ENCODE results near the gene TMED8.
"Not testable (repeated sequence)": the region's sequence is repeated elsewhere in the genome, so short reads cannot be mapped to it uniquely, and the experiment has no call there.

The TMED8 gene, protein sequence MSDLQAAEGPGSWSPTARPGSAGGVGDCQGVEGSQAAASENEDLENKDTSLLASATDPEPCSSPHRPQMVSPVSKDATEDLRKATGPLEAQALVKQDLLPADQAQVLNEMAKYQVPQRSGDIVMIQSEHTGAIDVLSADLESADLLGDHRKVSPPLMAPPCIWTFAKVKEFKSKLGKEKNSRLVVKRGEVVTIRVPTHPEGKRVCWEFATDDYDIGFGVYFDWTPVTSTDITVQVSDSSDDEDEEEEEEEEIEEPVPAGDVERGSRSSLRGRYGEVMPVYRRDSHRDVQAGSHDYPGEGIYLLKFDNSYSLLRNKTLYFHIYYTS

DNA sequence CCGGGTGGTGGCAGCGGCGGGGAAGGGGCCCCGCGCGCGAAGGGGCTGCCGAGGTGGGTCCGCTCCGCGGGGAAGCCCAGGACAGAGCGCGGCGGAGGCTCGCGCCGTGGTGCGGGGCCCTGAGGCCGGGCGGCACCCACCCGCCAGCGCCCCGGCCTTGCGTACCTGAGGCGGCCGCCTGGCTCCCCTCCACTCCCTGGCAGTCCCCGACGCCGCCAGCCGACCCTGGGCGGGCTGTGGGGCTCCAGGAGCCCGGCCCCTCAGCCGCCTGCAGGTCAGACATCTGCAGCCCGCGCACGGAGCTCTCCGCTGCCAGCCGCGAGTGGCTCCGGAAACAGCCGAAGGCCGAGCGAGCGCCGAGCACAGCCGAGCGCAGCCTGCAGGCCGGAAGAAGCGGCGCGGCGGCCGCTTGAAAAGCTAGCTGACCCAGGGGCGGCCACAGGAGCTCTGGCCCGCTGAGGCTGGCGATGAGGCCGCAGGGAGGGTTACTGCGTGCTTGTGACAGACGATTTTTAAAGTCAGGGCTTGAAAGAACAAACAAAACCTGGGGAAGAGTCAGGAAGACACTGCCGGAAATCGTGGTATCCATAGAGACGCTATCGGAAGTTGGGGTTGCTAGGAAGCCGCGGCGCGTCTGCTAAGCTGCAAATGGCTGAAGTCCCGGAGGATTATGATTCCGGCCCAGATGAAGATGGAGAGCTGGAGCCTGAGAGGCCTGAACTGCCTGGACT, at the start of gene TMED8, which contains the start of gene SAMD15:
Gene TMED8, minus strand, starts transcription at position 324 of the 731 bp plus-strand sequence. Its CDS starts 41 bp downstream, at position 283.
Gene SAMD15, plus strand, starts transcription at position 609 of the 731 bp plus-strand sequence. Its CDS starts 40 bp downstream, at position 649.
- peak; percentile 17 for DNase-seq

DNA sequence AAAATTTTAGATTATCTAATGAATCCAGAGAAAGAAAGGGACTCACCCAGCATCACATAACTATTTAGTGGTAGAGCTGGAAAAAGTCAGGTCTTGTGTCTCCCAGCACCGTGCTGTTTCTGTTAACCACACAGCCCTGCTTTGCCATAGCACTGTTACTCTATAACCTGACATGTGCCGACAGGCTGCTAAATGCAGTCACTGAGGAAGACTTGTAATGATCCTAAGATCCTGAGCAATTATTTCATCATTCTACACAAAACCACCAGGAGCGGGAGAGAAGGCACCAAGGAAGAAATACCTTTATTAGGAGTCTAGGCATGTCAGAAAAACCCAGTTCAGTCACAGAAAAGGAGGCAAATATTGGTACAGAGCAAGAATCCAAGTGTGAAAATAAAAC, 49.5 kb upstream of the TMED8 start:
- no peak for DNase-seq

DNA sequence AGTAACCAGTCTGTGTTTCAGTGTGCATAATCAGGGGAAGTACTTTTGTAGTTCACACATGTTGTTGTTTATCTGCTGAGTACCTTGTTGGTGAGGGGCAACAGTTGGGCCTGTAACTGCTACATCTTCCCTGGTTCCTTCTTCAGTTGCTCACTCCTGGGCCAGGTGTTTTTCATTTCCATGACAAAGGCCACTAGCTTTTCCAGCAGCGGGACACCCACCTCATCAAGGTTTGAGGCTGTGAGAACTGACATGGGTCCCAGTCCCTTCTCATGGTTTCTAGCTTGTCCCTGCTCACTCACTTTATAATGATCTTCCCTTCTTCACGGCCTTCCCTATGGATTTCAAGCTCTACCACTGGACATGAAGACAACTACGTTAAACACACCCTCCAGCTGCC, 48.0 kb upstream of the TMED8 start:
- no peak for DNase-seq

DNA sequence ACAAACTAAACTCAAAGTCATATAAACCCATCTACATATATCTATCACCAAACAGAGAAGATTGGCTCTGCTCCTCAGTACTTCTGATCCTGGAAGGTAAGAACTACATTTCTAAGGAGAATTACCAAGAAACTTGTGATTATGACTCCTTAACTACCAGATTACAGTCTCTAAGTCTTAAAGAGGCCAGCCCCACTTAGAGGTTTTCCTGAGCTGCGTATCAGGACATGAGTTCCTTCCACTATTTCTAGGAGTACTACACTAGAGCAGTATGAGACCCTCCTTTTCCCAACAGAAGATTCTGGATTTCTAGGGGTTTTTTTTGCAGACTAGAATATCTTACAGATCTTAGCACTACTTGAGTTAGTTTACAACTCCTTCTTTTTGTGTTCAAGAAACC, 46.5 kb upstream of the TMED8 start, which contains the start of gene NOXRED1:
Gene NOXRED1, minus strand, starts transcription at position 101 of the 400 bp plus-strand sequence. CDS start 634 bp downstream, outside the sequence.
- DNase-seq = no peak

DNA sequence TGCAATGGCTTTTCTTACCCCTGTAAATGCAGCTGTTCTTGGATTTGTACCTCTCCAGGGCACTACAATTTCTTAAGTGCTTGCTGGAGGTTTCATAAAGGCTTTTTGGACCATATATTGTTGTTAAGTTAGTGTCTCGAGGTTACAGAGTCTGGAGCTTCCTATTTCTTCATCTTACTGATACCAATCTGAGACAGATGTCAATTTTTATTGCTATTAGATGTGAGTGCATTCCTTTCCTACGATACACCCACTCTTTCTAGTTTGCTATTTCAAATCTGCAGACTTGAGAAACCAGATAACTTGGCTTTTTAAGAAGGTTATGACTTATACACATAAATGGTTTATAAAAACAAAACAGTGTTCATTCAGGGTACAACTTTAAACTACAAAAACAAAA, 44.3 kb upstream of the TMED8 start:
- no peak for DNase-seq

DNA sequence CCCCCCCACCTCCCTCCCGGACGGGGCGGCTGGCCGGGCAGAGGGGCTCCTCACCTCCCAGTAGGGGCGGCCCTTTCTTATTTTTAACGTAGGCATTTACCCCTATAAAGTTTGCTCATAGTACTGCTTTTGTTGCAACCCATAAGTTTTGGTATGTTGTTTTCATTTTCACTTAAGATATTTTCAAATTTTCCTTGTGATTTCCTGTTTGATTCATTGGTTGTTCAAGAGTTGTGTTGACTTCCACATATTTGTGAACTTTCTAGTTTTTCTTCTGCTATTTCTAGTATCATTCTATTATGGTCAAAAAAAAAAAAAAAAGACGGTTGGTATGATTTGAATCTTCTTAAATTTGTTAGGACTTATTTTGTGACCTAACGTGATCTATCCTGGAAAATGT, 39.9 kb upstream of the TMED8 start:
- no peak for DNase-seq

DNA sequence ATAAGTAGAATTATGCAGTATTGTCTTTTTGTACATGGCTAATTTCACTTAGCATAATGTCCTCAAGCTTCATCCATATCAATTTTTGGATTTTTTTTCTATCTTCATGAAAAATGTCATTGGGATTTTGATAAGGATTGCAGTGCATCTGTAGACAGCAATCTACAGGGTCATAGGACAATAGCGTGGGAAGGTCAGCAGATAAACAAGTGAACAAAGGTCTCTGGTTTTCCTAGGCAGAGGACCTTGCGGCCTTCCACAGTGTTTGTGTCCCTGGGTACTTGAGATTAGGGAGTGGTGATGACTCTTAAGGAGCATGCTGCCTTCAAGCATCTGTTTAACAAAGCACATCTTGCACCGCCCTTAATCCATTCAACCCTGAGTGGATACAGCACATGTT, 39.2 kb upstream of the TMED8 start:
- DNase-seq = not testable (repeated sequence)

DNA sequence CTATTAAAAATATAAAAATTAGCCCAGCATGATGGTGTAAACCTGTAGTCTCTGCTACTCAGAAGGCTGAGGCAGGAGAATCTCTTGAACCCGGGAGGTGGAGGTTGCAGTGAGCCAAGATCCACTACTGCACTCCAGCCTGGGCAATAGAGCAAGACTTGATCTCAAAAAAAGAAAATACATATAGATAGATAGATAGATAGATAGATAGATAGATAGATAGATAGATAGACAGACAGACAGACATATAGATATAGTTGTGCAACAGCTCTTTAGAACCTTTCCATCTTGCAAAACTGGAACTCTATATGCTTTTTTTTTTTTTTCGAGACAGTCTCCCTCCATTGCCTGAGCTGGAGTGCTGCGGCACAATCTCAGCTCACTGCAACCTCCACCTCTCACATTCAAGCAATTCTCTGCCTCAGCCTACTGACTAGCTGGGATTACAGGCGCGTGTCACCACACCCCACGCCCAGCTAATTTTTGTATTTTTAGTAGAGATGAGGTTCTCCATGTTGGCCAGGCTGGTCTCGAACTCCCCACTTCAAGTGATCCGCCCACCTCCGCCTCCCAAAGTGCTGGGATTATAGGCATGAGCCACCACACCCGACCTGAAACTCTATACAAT, 38.6 kb upstream of the TMED8 start:
- DNase-seq = not testable (repeated sequence)

DNA sequence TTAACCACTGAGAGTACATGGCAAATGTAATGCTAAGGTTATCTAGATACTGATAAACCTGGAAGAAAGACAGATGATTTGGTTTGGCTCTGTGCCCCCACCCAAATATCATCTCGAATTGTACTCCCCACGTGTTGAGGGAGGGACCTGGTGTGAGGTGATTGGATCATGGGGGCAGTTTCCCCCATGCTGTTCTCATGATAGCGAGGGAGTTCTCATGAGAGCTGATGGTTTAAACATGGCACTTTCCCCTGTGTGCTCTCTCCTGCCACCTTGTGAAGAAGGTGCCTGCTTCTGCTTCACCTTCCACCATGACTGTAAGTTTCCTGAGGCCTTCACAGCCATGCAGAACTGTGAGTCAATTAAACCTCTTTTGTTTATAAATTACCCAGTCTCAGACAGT, 32.2 kb upstream of the TMED8 start:
- no peak for DNase-seq

DNA sequence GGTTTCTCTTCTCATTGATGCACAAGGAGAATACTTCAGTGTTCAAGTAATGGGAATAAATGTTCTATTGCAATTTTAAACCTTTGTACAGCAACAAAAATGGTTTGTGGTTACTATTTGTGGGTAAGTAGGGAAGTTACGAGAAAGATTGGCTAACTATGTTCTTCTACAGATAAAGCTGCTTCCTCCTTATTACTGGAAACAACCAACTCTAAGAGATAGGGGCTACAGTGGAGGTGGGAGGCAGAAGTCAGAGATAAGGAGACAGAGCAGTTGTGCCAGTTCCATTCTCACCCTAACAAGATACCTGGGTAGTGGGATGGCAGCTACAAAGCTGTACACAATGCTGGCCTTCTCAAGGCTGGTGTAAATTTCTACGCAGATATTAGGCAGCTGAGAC, 30.3 kb upstream of the TMED8 start:
- DNase-seq = no peak

DNA sequence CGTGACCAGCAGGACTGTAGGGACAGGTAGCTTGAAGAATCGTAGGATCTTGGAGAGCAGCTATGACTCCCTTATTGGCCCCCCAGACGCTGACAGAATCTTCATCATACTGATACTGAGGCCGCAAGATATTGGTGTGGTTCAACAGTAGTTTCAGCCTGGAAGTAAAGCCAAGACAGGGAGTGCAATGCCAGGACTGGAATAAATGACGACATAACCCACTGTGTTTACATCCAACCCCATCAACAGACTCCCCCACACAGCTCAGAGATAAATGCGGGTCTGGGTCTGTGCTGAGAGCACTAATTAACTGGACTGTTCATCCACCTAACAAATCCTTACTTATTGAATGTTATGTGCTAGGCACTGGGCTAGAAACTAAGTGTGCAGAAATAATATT, 29.8 kb upstream of the TMED8 start:
- DNase-seq = no peak

DNA sequence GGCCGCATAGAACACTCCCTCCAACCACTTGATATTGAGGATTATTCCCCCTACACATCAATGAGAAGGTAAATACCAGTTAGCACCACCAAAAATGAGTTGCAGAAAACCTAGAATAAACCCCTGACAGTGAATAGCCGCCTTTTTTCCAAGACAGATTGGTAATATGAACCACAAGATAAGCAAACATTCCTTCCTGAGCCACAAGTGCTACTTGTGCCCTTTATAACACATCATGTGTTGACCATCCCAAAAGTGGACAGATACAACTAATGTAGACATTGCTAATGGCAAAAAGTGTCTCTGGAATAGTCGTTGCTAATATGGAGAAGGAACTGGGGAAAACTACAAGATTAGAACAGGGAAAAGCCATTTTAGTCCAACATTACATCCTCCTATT, 29.2 kb upstream of the TMED8 start:
- no peak for DNase-seq

DNA sequence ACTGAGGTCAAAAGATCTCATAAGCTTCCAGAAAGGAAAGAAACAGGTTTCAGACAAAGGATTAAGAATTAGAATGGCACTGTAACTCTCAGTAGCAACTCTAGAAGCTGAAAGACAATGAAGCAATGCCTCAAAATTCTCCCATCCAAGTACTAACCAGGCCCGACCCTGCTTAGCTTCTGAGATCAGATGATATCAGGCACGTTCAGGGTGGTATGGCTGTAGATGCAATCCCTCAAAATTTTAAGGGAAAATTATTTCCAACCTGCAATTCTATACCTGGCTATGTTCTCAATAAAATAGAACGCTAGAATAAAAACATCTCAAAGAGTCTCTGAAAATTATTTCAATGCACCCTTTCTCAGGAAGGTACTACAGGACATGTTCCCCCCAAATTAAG, 26.9 kb upstream of the TMED8 start:
- DNase-seq = no peak

DNA sequence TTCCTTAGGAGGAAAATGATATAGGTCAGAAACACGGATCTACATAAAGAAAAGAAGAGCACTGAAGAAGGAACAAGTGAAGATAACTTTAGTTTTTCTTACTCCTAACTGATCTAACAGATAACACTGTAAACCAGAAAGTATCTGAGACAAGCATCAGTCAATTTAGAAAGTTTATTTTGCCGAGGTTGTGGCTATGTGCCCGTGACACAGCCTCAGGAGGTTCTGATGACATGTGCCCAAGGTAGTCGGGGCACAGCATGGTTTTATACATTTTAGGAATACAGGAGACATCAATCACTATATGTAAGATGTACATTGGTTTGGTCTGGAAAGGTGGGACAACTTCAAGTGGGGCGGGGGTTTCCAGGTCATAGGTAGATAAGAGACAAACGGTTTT, 23.3 kb upstream of the TMED8 start:
- DNase-seq = no peak

DNA sequence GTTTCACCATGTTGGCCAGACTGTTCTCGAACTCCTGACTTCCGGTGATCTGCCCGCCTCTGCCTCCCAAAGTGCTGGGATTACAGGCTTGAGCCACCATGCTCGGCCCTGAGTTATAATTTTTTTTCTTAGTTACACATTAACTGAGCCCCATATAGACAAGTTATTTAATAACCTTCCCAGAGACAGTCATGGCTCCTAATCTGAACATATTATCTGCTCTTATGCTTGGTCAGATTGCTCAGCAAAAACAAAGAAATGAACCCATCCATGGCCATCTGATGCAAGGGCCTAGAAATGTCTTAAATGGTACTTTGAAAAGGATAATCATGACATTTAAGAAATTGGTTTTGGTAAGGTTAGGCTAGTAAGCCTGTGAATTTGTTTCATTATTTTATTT, 13.3 kb upstream of the TMED8 start:
- no peak for DNase-seq

DNA sequence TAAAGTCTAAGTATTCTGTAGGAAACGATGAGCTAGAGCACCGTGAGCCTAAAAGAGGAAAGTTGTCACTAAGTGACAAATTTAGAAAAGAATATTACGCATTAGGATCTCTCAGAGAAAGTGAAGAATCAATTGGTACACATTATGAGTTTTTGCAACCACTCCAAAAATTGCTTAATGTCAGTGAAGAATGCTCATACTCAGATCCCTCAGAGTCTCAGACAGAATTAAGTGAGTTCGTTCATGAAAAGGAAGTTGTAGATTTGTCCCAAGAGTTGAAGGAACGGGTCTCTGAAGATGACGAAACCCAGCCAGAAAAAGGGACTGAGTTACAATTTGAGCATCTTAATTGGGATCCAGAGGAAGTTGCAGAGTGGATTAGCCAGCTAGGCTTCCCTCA, 1.8 kb upstream of the TMED8 start:
- no peak for DNase-seq

DNA sequence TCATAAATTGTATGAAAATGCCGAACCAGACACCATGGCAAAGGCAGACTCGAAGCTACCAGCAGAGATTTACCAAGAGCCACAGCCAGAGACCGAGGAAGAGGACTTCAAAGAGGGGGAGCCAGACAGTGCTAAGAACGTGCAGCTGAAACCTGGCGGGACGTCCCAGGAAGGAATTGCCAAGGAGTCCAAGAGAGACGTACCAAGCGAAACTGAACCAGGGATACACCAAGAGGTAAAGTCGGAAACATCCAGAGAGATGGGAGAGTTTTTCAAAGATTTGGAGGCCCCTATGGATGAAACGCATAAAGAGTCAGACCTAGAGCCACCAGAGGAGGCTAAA, 579 bp upstream of the TMED8 start:
- no peak for DNase-seq

DNA sequence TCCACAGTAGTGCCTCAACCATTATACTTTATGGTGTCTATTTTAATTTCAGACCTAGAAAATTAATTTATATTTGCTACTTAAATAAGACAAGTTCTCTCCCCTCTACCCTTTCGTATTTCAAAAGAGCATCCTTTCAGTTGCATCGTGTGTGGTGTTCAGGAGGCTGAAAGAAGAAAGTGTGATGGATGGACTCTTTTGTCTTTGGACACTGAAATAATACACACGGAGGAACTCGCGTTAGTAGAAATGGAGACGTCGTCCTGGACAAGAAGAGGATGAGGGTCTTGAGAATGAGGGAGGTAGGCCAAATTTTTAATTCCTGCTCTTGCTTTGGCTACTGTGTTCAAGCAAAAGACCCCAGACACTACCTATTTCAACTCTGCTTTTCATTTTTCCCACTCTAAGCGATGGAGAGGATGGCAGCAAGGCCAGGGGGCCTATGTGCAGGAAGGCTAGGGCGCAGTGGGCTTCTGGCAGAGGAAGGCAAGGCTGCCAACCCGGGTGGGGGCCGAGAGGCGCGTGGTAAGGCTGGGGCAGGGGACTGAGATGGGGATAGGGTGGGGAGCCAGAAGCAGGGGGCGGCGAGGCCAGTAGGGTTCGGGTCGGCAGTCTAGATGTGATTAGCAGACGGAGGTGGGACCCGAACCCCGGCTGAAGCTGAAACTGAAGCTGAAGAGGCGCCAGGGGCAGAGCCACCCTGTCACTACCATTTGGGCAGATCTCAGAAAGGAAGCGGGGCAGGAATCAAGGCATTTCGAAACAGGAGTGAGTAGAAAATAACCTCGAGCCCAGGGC, 722 bp downstream of the TMED8 start:
- no peak for DNase-seq

DNA sequence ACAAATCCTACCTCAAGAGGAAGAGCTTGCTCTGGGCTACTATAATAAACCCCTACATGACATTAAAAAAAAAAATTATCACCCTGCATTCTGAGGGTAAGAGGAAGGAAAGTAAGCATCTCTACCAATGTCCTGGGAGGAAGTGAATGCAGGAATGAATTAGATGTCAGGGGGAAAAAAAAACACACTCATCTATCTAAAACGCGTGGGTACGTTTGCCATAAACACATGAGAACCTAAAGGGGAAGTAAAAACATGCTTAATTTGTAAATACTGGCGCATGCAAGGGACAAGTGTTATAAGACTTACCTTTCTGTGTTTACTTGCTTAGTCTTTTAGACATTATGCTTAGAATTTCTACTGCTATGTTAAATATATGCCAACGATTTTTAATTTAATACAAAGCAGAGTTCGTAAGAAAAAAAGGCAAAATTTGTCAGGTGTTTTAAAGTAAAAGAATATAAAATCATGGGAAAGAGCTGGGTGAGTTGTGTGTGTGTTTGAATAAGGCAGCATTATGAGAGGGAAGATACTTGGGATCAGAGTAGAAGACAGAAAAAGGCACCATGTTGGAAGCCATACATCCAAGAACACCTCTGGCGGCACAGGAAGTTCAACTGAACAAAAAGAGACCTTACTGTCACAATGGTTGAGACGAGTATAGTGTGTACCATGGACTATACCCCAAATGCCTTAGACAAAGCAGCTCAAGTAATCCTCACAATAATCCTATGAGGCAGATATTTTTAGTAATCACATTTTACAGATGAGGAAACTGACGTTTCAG, 1.5 kb downstream of the TMED8 start:
- no peak for DNase-seq

DNA sequence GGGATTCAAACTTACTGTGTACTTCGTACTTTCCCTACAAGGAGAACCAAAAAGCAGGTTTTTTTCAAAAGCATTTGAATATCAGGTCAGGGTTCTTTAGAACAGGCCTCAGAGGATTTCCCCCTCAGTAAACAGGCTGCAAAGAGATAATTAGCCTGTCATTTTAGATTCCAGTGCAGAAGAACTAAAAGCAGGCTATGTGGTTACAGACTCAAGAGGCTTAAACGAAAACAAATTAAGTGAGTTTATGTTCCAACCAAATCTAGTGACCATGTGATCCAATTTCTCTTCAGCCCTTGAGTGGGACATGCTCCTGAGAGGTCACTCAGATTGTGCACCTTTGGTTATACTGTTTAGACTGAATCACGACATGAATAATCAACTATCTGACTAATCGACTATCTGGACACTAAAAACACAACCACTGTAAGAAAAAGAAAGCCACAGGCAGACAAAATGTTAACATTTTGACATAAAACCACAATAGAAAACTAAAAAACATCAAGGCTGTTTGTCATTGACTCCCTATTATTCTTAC, 4.5 kb downstream of the TMED8 start:
- DNase-seq = no peak

DNA sequence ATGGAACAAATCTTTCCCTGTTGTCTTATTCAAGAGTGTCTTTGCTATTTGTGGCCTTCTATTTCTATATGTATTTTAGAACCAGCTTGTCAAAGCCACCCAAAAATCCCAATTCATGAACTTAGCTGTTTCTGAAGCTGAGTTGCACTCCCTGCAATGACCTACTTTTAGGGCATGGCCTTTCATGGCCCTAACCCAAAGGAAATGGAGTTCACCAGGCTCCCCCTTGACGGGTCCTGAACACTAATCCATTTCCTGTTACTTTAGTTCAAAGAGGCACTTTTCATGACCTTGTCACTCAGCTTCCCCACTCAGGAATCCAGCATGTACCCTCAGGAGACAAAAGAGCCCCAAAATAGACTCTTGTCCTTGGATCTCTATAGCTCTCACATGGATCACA, 7.6 kb downstream of the TMED8 start:
- DNase-seq = no peak

DNA sequence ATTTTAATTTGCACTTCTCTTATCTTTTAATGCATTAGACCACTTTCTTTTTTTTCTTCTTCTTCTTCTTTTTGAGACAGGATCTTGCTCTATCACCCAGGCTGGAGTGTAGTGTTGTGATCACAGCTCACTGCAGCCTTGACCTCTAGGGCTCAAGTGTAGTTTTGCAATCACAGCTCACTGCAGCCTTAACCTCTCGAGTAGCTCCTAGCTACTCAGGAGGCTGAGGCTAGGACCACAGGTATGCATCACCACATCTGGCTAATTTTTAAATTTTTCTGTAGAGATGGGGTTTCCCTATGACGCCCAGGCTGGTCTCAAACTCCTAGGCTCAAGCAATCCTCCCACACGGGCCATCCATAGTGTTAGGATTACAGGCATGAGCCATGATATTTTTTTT, 12.7 kb downstream of the TMED8 start:
- no peak for DNase-seq

All from GOT3 (cell line).